Parathyroid adenoma (tissue), 2 donors: ENCODE data around the gene THSD4.
"Not testable (repeated sequence)": the region's sequence is repeated elsewhere in the genome, so short reads cannot be mapped to it uniquely, and the experiment has no call there.

Experiments
- H2AFZ ChIP-seq: fragments of 300-600 bp; sonication (generic); one replicate; pipeline ENCODE4 v1.7.0; 2017; ENCODE audit warnings: antibody characterized with exemption, mild to moderate bottlenecking
- H3K27ac ChIP-seq: fragments of 300-600 bp; sonication (generic); one replicate; pipeline ENCODE4 v1.7.0; 2017
- H3K27me3 ChIP-seq: fragments of 300-600 bp; sonication (generic); one replicate; pipeline ENCODE4 v1.7.0; 2017; ENCODE audit warnings: low read length; ENCODE audit not compliant: control insufficient read depth, insufficient read depth
- H3K36me3 ChIP-seq: fragments of 300-600 bp; sonication (generic); one replicate; pipeline ENCODE4 v1.7.0; 2017; ENCODE audit warnings: low read length; ENCODE audit not compliant: control insufficient read depth, insufficient read depth
- H3K4me1 ChIP-seq: fragments of 300-600 bp; sonication (generic); one replicate; pipeline ENCODE4 v1.7.0; 2017; ENCODE audit warnings: control low read depth
- H3K4me2 ChIP-seq: fragments of 300-600 bp; sonication (generic); one replicate; pipeline ENCODE4 v1.7.0; 2017; ENCODE audit warnings: low read length
- H3K4me3 ChIP-seq: fragments of 300-600 bp; sonication (generic); one replicate; pipeline ENCODE4 v1.7.0; 2017; ENCODE audit warnings: low read depth, low read length
- H3K79me2 ChIP-seq: fragments of 300-600 bp; sonication (generic); one replicate; pipeline ENCODE4 v1.7.0; 2017; ENCODE audit warnings: control low read depth
- H3K9ac ChIP-seq: fragments of 300-600 bp; sonication (generic); one replicate; pipeline ENCODE4 v1.7.0; 2017; ENCODE audit warnings: mild to moderate bottlenecking
- H3K9me3 ChIP-seq: fragments of 300-600 bp; sonication (generic); one replicate; pipeline ENCODE4 v1.7.0; 2017; ENCODE audit warnings: low read length; ENCODE audit not compliant: control insufficient read depth
- CTCF ChIP-seq: fragments of 300-600 bp; sonication (generic); IDR thresholded peaks from one replicate; pipeline ENCODE4 v1.7.0; 2017; ENCODE audit warnings: antibody characterized with exemption, mild to moderate bottlenecking
- donor health status: primary hyperparathyroidism.

The THSD4 gene

DNA sequence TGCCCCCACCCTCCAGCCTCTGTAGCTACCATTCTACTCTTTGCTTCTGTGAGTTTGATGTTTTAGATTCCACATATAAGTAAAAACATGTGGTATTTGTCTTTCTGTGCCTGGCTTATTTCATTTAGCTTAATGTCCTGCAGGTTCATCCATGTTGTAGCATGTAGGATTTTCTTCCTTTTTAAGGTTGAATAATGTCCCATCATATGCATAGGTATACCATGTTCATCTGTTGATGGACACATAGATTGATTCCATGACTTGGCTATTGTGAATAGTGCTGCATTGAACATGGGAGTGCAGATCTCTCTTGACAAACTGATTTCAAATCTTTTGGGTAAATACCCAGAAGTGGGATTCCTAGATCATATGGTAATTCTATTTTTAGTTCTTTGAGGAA is 11.8 kb downstream of the THSD4 start:
- Histone ChIP-seq H2AFZ (no peak overlapping the region), H3K79me2 (no peaks in the 10 kb centered on the region), H3K9me3 (no peaks in the 10 kb centered on the region), H3K4me2 (no peak overlapping the region), H3K4me3 (no peak overlapping the region), H3K36me3 (no peaks in the 10 kb centered on the region), H3K27ac (no peak overlapping the region), H3K9ac (no peak overlapping the region), H3K4me1 (no peaks in the 10 kb centered on the region), H3K27me3 (no peaks in the 10 kb centered on the region)
- TF ChIP-seq CTCF, result no peak

- not testable (repeated sequence) for H3K9ac ChIP-seq, H3K9me3 ChIP-seq, H3K4me2 ChIP-seq, H3K4me3 ChIP-seq, H3K27me3 ChIP-seq, H2AFZ ChIP-seq, H3K36me3 ChIP-seq, H3K79me2 ChIP-seq, H3K27ac ChIP-seq, H3K4me1 ChIP-seq
Observed at GRCh38 chr15:71128159-71128558, 12.9 kb downstream of the THSD4 start.

DNA sequence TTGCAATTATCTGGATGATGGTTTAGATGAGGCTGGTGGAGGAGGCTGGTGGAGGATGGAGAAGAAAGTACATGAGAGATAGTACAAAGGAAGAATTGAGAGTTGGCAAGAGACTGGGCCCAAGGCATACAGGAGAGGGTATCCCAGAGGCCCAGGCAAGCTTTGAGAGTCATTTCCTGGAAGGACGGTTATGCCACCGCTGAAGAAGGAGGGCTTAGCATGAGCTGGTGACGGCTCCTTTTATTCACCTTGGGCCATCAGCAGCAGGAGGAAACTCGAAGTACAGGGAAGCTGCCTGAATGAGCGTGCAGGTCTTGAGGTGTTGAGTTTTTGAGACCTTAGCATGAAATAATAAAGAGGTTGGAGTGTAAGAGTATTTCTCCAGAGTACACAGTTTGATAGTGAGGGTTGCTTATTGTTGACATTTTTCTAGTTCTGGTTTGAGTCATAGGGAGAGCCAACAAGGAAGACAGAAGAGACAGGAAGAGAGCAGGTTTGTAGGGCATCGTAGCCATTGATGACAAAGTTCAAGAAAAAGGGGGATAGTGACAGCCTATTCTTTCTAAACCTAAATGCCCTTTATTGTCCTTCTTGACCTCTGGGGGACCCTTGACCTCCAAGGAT is 13.8 kb downstream of the THSD4 start:
- no peak overlapping the region for H3K27ac ChIP-seq
- H3K36me3 ChIP-seq, result no peaks in the 10 kb centered on the region
- H3K4me3 ChIP-seq, result no peak overlapping the region
- no peaks in the 10 kb centered on the region for H3K27me3 ChIP-seq
- no peak overlapping the region for H2AFZ ChIP-seq
- H3K9ac ChIP-seq, result no peak overlapping the region
- H3K4me2 ChIP-seq, result no peak overlapping the region
- TF ChIP-seq CTCF, result no peak
- H3K4me1 ChIP-seq, result no peaks in the 10 kb centered on the region
- no peaks in the 10 kb centered on the region for H3K9me3 ChIP-seq
- no peaks in the 10 kb centered on the region for H3K79me2 ChIP-seq

- Histone ChIP-seq H3K79me2 (no peaks in the 10 kb centered on the region), H3K9ac (no peak overlapping the region), H2AFZ (no peak overlapping the region), H3K4me2 (no peak overlapping the region), H3K4me1 (no peaks in the 10 kb centered on the region), H3K36me3 (no peaks in the 10 kb centered on the region), H3K9me3 (no peaks in the 10 kb centered on the region), H3K4me3 (no peak overlapping the region), H3K27me3 (no peaks in the 10 kb centered on the region), H3K27ac (no peak overlapping the region)
- TF ChIP-seq CTCF, result no peak
Observed at GRCh38 chr15:71129669-71130068, 14.4 kb downstream of the THSD4 start.

- H3K4me1 ChIP-seq, result no peaks in the 10 kb centered on the region
- no peaks in the 10 kb centered on the region for H3K79me2 ChIP-seq
- no peak overlapping the region for H3K4me3 ChIP-seq
- H3K27ac ChIP-seq, result no peak overlapping the region
- no peak for TF ChIP-seq CTCF
- no peaks in the 10 kb centered on the region for H3K36me3 ChIP-seq
- no peak overlapping the region for H3K9ac ChIP-seq
- no peak overlapping the region for H3K4me2 ChIP-seq
- H2AFZ ChIP-seq, result no peak overlapping the region
- no peaks in the 10 kb centered on the region for H3K9me3 ChIP-seq
- H3K27me3 ChIP-seq, result no peaks in the 10 kb centered on the region
Observed at GRCh38 chr15:71131601-71132362, 16.5 kb downstream of the THSD4 start.
